Activated CD8-positive, alpha-beta T cell treated with anti-CD3 and anti-CD28 coated beads for 36 hours (primary cell): Measurements from ENCODE around the gene CCDC179. TPM values are rescaled to one million over a fixed set of nuclear protein-coding genes. Genes with fewer than 3 reads are reported as not detected.

Source experiments
- ATAC-seq: fragments of 200-7000 bp; cut with Tn5 transposase; one replicate; pipeline ENCODE4 v1.10.0; 2021; ENCODE audit warnings: mild to moderate bottlenecking, moderate library complexity
- CTCF ChIA-PET: fragments of 350-600 bp; sonication (Branson Sonifier 250); formaldehyde crosslinking; loops from one replicate; lab custom pipeline; 2021; ENCODE audit warnings: antibody characterized with exemption; lab: Charles Lee
- POLR2A ChIA-PET: fragments of 350-600 bp; sonication (Branson Sonifier 250); formaldehyde crosslinking; loops from one replicate; lab custom pipeline; 2021; ENCODE audit warnings: antibody characterized with exemption; lab: Charles Lee
- DNase-seq: peaks from one replicate; pipeline ENCODE4 v3.0.0-alpha.2; 2020
- H3K27ac Mint-ChIP-seq: one replicate; pipeline ENCODE4 v1.8.0; 2021; ENCODE audit warnings: mild to moderate bottlenecking, mixed read lengths
- H3K27me3 Mint-ChIP-seq: one replicate; pipeline ENCODE4 v1.8.0; 2021; ENCODE audit warnings: mixed read lengths
- H3K36me3 Mint-ChIP-seq: one replicate; pipeline ENCODE4 v1.8.0; 2021; ENCODE audit warnings: low read depth, mixed read lengths
- H3K4me1 Mint-ChIP-seq: one replicate; pipeline ENCODE4 v1.8.0; 2021; ENCODE audit warnings: low read depth, mixed read lengths
- H3K4me3 Mint-ChIP-seq: one replicate; pipeline ENCODE4 v1.8.0; 2021; ENCODE audit warnings: mild to moderate bottlenecking, moderate library complexity, mixed read lengths
- H3K9me3 Mint-ChIP-seq: one replicate; pipeline ENCODE4 v1.8.0; 2021; ENCODE audit warnings: mixed read lengths
- CTCF ChIP-seq: fragments of 200-600 bp; IDR thresholded peaks from one replicate; pipeline ENCODE4 v1.8.0; 2022; ENCODE audit warnings: antibody characterized with exemption, mild to moderate bottlenecking
- intact Hi-C: fragments of 100-400 bp; cut with micrococcal nuclease; formaldehyde crosslinking; loops from one replicate; pipeline ENCODE4 v1.10.0; 2022
- total RNA-seq, 2 experiments: library from RNA; stranded (reverse); gene quantifications; one replicate each; pipeline ENCODE4 v1.2.3, GENCODE V29; 2021

Gene CCDC179
- total RNA-seq, 2 experiments from 2014 or later, result not detected

- Mint-ChIP-seq H3K27ac (no peak overlapping the region), H3K27me3 (peaks cover 8% of the 10 kb centered on the region), H3K4me3 (no peak overlapping the region), H3K4me1 (no peaks in the 10 kb centered on the region), H3K36me3 (no peaks in the 10 kb centered on the region), H3K9me3 (no peaks in the 10 kb centered on the region)
- DNase-seq (no peak), ATAC-seq (no peak)
- CTCF ChIA-PET, result no interaction called here
- POLR2A ChIA-PET, result no interaction called here
- TF ChIP-seq CTCF, result no peak
- intact Hi-C loops, result no loop called here
These were observed 57.4 kb downstream of the CCDC179 start for GRCh38 chr11:22802861-22803260.

GRCh38 chr11:22800482-22800881, 59.8 kb downstream of the CCDC179 start:
- POLR2A ChIA-PET, result no interaction called here
- no peaks in the 10 kb centered on the region for H3K36me3 Mint-ChIP-seq

GRCh38 chr11:22798901-22799300, 61.4 kb downstream of the CCDC179 start:
- H3K36me3 Mint-ChIP-seq, result no peaks in the 10 kb centered on the region
- no peak for ATAC-seq
- no peak overlapping the region for H3K27ac Mint-ChIP-seq
- ChIA-PET POLR2A (interaction anchor here (1.7 kb wide), 1 partner anchor 30 kb away, joined by 3 read pairs; the partner anchor contains the start of gene SVIP), CTCF (interaction anchor here (0.6 to 4.6 kb wide), 3 partner anchors 11 to 403 kb away, joined by 3 to 22 read pairs (median 3); partner anchors contain the start of gene SVIP)
- H3K4me3 Mint-ChIP-seq, result no peak overlapping the region
- TF ChIP-seq CTCF, result no peak
- H3K9me3 Mint-ChIP-seq, result no peaks in the 10 kb centered on the region
- no peak for DNase-seq
- H3K4me1 Mint-ChIP-seq, result no peaks in the 10 kb centered on the region
- intact Hi-C loops, result no loop called here
- peaks cover 6% of the 10 kb centered on the region for H3K27me3 Mint-ChIP-seq

More at GRCh38 chr11:22800482-22800881, 59.8 kb downstream of the CCDC179 start:
- no peak for TF ChIP-seq CTCF
- H3K4me3 Mint-ChIP-seq, result no peak overlapping the region
- H3K27me3 Mint-ChIP-seq, result peaks cover 5% of the 10 kb centered on the region
- no peak overlapping the region for H3K27ac Mint-ChIP-seq
- no peaks in the 10 kb centered on the region for H3K4me1 Mint-ChIP-seq
- ATAC-seq (no peak), DNase-seq (no peak)
- CTCF ChIA-PET, result interaction anchor here (1.1 to 2.3 kb wide), 2 partner anchors 12 to 14 kb away, joined by 3 to 10 read pairs; no protein-coding TSS in a partner anchor
- no peaks in the 10 kb centered on the region for H3K9me3 Mint-ChIP-seq
- intact Hi-C loops, result no loop called here

GRCh38 chr11:22797047-22797446, 63.2 kb downstream of the CCDC179 start:
- ATAC-seq (no peak), DNase-seq (no peak)
- ChIA-PET POLR2A (no interaction called here), CTCF (interaction anchor here (4.6 kb wide), 1 partner anchor 9 kb away, joined by 22 read pairs; no protein-coding TSS in a partner anchor)
- no peaks in the 10 kb centered on the region for H3K9me3 Mint-ChIP-seq
- H3K4me1 Mint-ChIP-seq, result no peaks in the 10 kb centered on the region
- no peak for TF ChIP-seq CTCF
- no peaks in the 10 kb centered on the region for H3K36me3 Mint-ChIP-seq
- H3K4me3 Mint-ChIP-seq, result no peak overlapping the region
- peaks cover 6% of the 10 kb centered on the region for H3K27me3 Mint-ChIP-seq
- H3K27ac Mint-ChIP-seq, result no peak overlapping the region
- intact Hi-C loops, result no loop called here

Other genes starting within 250 kb of the CCDC179 start
- gene FANCF, start 234.7 kb downstream of the CCDC179 start, total RNA-seq, result 10 to 100 TPM; 13.4 to 14.9 TPM
- gene GAS2, start 193.9 kb downstream of the CCDC179 start, total RNA-seq, result 1 to 10 TPM in 1 of 2 experiments, under 1 TPM in 1; 0.99 to 2.6 TPM
- 10 to 100 TPM; 62.9 to 65.9 TPM for gene SVIP, start 30.7 kb downstream of the CCDC179 start, total RNA-seq